CD4-positive, alpha-beta T cell treated with Interleukin-21 for 1 hour (primary cell): Measurements from ENCODE around the gene NSG1.

Experiments
- DNase-seq: peaks from one replicate; pipeline ENCODE4 v3.0.0-alpha.2; 2020

NSG1 gene

DNA sequence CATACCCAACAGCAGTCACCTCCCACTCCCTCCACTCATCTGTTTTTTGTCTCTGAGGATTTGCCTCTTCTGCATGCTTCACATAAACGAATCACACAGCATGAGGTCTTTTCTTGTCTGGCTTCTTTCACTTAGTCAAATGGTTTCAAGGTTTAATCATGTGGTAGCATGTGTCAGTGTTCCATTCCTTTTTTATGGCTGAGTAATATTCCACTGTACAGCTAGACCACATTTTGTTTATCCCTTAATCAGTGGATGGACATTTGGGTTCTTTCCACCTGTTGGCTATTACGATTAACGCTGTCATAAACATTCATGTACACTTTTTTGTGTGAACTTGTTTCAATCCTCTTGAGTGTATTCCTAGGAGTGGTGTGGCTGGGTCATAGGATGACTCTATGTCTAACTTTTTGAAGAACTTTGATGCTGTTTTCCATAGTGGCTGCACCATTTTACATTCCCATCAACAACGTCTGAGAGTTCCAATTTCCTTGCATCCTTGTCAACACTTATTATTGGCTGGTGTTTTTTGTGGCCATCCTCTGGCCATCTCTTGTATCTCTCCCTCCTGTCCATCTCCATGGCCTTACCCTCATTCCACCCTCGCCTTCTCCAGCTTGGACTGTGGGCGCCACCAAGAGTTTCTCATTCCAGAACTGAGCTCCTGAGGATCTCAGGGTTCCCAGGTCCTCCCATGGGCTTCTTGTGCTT is 12.4 kb upstream of the NSG1 start:
- DNase-seq, result no peak

GRCh38 chr4:4376074-4376473 is 10.8 kb upstream of the NSG1 start:
- DNase-seq, result no peak

DNA sequence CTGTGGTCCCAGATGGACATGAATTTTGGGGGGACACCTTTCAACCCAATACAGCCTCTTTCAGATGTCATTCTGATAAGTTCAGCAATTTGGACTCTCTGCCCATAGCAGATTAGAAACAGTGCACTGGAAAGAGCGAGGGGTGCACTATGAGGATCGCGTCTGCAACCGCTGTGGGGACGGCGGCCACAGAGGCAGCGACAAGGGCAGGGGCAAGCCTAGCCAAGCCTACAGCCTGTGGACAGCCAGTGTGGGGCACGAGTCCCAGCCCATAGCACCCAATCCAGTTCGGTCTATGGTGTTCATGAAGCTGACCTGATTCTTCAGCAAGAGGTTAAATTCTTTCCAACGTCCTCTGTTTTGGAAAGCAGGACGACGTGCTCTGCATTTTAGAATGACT is 9.7 kb upstream of the NSG1 start:
- no peak for DNase-seq

DNA sequence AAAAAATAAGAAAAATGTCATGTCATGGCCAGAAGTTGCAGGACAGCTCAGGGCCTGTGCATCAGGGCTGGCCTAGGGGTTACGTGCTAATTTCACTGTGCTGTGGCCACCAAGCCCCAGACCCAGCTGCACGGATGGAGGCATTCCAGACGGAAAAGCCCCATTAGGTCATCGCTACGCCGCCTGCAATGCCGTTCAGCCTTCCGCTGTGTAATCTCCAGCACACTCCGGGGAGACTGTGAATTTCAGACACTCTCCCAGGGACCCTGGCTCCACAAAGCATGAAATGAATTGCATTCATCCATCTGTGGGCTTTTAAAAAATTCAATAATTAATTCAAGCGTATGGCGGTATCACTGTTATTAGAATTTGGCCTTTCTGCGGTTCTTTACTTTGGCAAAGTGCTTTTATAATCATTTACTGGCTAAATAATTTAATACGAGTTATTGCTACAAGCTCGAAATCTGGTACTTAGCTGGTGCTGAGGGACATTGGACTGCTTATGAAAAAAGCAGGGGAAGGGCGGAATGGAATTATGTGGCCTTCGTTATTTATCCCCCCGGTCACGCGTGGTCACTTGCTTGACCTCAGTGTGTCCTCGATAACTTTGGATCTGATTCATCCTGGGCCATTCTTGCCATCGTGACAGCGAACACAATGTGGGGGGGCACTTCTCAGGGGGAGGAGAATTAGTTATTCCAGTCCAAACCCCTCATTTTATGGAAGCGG is 9.0 kb upstream of the NSG1 start:
- no peak for DNase-seq

DNA sequence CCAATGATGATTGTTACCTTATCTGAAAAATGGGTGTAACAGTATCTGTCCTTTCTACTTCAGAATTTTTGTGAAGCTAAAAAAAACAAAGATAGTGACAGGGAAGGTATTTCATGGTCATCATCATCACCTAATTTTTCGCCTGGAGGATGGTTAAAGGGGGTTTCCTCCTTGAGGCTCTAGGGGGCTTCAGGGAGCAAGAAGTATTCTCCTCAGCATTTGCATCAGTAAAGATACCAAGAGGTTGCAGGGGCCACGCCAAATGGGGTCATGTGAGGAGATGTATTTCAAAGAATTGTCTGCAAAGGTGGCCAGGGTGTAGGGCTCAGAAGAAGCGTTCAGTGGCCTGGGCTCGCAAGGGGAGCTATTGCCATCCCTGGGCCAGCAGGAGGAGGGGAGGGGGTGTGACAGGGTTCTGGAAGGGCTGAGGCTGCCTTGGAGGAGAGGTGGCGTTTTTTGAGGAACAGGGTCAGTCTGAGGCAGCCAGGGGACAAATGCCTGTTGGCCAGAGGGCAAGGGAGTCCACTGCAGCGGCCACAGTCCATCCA is 7.3 kb upstream of the NSG1 start:
- DNase-seq, result no peak

DNA sequence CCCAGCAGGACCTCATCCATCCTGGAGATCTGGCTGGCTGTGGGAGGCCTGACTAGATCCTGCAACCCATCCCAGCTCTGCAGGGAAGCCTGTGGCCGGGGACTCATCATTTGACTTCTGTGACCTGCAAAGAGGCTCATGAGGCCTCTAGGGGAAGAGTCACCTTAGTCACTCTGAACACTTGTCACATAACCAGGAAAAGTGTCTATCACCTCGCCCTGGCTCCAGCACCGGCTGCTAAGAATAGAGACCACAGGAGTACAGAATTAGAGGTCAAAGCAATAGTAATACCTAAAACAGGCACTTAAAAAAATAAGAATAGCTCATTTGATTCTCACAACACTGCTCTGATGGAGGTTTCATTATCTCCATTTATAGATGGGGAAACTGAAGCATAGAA is 3.8 kb upstream of the NSG1 start:
- no peak for DNase-seq

DNA sequence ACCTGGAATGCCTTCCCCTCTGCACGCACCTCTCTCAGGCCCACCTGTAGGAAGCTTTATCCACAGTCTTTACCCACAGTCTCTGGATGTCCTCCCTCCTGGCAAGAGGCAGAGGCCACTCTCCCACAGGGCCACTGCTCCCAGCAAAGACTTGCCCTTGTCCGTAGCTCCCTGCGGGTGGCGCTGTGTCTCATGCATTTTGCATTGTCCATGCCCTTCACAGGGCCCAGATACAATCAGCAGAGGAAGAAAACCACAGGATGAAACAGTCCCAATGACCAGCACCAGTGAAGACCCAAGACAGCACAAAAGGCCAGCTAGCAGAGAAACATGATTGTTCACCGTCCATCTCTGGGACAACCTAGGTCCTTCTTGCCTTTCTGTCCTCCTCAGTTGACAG is 2.1 kb upstream of the NSG1 start:
- DNase-seq, result peak; percentile 4

DNA sequence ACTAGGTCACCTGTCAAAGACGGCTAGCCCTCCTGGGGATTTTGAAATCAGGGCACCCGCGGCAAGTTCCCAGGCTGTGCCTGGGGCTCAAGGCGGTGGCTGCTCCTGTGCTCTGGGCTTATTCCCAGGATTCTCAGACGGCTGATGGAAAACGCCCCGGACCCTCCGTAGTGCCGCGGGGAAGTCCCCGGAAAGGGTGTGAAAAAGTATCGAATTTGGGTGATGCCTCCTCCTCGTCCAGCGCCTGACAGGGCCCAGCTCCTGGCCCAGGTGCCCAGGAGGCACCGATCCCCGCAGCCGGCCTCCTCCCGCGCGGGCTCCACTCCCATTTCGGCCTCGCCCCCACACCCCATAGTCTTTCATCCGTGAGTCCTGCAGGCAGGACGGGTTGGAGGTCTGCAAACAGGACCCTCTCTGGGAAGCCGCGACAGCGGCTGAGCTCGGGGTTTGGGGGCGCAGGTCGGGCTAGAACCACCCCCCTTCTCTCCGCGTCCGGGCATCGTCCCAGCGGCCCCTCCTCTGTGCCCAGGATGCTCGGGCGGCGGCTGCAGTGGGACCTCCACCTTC is 1.1 kb upstream of the NSG1 start:
- no peak for DNase-seq

DNA sequence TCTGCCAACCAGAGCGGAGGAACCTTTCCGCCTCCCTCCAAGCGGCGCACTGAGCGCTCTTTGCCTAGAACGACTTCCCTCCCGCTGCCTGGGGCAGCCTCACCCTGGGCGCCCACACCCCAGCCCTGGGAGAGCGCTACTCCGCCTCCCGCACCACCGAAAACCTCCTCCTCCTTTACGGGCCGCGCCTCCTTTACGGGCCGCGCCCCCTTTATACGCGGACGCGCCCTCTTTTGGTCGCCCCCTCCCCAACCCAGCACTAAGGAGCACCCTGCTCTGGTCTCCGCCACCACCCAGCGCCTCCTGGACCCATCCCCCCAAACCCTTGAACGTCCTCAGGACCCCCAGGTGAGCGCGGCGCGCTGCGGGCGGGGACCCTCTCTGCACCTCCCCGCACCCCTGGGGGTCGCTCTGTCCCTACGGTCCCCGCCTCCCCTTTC is 586 bp upstream of the NSG1 start:
- DNase-seq, result peak; percentile 26

DNA sequence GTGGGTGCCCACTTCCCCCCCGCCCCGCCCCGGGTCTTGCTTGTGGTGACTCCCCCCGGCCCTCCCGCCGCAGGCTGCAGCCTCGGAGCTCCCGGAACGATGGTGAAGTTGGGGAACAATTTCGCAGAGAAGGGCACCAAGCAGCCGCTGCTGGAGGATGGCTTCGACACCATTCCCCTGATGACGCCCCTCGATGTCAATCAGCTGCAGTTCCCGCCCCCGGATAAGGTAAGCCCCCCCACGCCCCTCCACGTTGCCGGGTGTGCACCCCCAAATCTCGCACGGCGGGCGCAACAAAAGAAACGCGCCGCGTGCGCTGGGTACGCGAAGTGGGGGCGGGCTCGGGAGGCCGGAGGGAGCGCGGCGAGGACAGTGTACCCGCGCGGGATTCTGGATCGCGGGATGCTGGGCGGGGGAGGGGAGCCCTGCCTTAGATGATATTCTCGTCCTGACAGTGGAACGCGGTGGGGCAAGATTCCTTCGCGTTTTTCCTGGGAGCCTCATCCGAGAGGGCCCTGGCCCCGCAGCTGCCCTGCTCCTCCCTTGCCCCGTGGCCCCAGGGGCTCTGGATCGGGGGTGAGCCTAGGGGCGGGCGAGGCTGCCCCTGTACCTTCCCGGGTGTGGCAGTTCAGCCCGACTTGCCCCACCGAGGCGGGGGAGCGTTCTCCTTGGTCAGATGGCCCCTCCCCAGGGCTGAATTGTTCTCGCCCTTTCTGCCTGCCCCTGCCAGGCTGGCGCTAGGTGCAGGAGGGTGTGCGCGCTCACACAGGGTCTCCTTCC is 819 bp downstream of the NSG1 start:
- peak; percentile 15 for DNase-seq

DNA sequence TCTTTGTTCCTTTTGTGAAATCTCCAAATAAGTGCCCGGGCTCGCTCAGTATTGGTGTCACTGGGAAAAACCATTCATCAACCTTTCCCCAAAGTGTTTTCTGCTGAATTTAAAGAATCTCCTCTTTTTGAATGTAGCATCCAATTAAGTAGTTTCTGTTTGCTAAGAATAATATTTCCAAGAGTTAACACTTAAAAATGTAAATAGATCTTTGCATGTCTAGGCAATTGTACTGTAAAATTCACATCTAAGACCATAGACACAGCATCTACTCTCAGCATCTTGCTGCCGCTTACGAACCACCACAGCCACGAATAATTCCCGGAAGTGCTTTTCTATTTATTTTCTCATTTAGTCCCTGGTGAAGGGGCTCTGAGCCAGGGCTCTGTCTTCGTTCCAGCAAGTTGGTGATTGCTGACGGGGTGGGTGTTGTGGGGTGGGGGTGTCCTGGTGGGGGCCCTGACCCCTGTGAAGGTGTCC is 1.4 kb downstream of the NSG1 start:
- DNase-seq, result no peak

- DNase-seq, result no peak
Measured at GRCh38 chr4:4388836-4389575, 2.1 kb downstream of the NSG1 start.

DNA sequence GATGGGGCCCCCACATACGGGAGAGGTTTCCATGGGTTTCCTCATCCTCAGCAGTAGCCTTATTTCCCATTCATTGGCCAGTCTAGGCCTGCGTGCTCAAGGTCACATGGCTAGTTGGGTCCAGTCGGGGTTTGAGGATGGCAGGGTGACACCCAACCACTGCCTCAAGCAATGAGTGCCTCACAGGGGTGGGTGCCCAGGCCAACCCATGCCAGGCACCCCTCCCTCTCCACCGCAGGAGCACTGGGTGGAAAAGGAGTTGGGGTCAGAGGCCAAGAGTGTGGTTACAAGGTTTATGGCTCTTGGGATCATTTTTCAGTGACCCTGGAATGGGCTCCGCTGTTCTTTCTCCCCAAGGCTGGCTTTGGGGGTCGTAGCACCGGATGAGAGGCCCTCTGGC is 3.1 kb downstream of the NSG1 start:
- DNase-seq, result no peak

DNA sequence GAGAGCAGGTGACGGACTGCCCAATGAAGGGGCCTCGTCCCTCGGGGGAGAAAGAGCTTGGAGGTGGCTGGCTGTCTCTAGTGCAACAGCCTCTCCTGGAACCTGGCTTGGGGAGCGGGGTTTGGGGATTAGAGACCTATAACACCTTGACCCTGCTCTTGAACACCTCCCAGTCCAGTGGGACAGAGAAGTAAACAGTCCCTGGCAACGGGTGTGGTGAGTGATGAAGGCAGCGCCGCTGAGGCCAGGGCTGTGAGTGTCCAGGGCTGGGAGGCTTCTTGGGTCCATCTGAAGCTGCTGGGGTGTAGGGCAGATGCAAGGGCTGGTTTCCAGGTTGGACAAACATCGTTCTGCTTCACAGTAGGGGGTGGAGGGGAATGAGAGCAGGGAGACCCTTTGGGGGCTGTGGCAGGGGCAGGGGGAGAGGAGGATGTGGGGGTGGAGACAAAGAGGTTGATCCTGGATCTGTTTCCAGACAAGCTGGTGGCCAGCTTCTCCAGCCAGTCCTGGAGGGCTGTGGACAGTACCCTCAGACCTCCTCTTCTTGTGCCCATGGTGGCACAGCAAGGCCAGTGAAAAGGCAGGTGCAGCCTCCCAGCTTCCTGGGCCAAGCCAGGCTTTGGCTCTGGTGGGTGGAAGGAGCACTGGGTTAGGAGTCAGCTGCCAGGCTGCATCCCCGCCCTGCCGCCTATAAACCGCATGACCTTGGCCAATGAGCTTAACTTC is 3.8 kb downstream of the NSG1 start:
- no peak for DNase-seq

DNA sequence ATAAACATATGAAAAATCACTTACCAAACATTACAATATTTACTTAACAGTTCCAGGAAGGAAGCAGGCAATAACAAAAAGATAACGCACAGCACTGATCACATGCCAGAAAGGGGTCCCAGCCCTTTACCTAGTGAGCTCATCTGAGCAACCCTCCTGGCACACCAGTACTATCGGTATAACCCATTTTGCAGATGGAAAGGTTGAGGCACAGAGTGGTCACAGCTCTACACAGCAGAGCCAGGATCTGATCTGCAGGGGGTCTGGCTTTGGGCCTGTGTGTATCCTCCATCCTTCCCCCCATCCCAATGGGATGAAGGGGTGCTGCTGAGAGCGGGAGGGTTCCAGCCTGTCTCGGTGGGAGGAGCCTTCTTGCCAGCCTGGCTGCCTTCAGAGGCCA is 5.0 kb downstream of the NSG1 start:
- no peak for DNase-seq

GRCh38 chr4:4392501-4393183 is 5.7 kb downstream of the NSG1 start:
- DNase-seq, result no peak

DNA sequence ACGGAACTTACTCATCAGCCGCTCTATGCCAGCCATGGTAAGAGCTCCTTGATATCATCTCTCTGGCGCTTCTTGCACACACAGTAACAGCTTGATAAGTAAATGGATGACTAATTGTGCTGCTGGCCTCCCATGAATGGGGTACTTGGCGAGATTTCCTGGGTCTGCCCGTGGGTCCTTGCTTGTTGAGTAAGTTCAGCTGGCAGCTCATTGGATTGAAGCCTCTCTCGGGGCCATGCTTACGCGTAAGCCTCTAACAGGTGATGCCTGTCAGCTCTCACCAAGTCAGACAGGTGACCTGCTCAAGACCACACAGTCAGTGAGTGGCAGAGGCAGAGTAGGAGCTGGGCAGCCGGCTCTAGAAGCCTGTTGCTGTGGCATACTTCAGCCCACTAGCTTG is 7.7 kb downstream of the NSG1 start:
- no peak for DNase-seq

DNA sequence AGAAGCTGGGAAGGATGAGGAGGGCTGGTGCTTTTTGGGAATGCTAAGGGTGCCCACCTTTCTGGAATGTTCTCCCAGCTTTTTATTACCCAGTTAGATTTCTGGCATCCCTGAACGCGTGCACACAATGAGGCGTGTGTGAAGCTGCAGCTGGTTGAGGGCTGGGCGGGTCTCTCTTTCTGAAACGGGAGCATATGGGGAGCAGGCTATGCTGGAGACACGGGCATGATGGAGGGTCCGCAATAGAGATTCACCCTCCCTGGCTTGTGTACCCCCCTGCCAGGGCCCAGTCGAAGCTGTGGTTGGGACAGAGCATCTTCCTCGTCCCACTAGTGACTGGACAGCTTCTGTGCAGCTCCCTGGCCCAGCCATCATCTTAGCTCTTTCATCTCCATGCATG is 8.5 kb downstream of the NSG1 start:
- no peak for DNase-seq

- no peak for DNase-seq
Measured at GRCh38 chr4:4395849-4396627, 9.1 kb downstream of the NSG1 start.
